Measurements from ENCODE around the gene GLG1.
"Not testable (repeated sequence)": the region's sequence is repeated elsewhere in the genome, so short reads cannot be mapped to it uniquely, and the experiment has no call there.

GRCh38 chr16:74419811-74420210, 187.1 kb downstream of the GLG1 start:
- TF ChIP-seq CEBPB (IDR thresholded peaks at IDR 0.05); POLR2AphosphoS2 (conservative IDR thresholded peaks at IDR 0.05; ENCODE audit: low read length): not testable (repeated sequence)
- TF ChIP-seq, protein P1, sequence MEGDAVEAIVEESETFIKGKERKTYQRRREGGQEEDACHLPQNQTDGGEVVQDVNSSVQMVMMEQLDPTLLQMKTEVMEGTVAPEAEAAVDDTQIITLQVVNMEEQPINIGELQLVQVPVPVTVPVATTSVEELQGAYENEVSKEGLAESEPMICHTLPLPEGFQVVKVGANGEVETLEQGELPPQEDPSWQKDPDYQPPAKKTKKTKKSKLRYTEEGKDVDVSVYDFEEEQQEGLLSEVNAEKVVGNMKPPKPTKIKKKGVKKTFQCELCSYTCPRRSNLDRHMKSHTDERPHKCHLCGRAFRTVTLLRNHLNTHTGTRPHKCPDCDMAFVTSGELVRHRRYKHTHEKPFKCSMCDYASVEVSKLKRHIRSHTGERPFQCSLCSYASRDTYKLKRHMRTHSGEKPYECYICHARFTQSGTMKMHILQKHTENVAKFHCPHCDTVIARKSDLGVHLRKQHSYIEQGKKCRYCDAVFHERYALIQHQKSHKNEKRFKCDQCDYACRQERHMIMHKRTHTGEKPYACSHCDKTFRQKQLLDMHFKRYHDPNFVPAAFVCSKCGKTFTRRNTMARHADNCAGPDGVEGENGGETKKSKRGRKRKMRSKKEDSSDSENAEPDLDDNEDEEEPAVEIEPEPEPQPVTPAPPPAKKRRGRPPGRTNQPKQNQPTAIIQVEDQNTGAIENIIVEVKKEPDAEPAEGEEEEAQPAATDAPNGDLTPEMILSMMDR (IDR thresholded peaks at IDR 0.05): not testable (repeated sequence)

All from A549 (cell line).